HG02642 (cell line): Measurements from ENCODE around the gene EFCAB10.
"Not testable (repeated sequence)": the region's sequence is repeated elsewhere in the genome, so short reads cannot be mapped to it uniquely, and the experiment has no call there.

Experiments
- ATAC-seq: cut with Tn5 transposase; IDR thresholded peaks from one replicate; pipeline ENCODE4 v1.9.1; 2021; ENCODE audit warnings: mild to moderate bottlenecking; ENCODE audit not compliant: unreplicated experiment, poor library complexity

Gene EFCAB10

DNA sequence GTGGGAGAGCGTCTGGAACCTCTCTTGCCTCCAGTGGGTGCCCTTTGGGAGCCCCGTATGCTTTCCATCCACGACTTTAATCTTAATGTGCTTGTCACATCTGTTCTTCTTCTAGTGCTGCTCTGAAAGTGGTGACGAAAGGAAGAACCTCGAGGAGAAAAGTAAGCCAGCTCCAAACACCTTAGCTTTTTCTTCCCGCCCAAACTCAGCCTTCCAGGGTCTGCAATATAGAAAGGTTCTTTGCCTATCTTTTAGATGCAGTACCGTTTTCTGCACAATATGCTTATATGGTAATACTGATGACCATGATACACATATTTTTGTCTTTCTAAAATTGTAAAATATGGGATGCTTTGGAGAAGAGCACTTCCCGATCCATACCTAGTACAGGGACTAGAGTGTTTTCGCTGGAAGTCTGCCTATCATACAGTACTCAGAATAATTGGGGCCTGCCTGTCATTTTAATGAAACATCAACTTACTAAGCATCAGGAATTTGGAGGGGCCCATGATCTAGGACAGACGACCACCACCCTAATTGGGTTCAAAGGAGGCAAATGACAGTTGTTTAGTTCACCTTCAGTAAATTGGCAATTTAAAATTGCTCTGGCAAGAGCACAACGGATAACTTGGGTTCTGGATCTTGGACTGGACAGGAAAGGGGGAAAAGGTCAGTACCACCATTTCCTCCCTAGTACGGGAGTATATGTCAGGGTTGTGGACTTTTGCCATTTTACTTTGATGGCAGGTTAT, 48.4 kb downstream of the EFCAB10 start:
- ATAC-seq, result no peak

DNA sequence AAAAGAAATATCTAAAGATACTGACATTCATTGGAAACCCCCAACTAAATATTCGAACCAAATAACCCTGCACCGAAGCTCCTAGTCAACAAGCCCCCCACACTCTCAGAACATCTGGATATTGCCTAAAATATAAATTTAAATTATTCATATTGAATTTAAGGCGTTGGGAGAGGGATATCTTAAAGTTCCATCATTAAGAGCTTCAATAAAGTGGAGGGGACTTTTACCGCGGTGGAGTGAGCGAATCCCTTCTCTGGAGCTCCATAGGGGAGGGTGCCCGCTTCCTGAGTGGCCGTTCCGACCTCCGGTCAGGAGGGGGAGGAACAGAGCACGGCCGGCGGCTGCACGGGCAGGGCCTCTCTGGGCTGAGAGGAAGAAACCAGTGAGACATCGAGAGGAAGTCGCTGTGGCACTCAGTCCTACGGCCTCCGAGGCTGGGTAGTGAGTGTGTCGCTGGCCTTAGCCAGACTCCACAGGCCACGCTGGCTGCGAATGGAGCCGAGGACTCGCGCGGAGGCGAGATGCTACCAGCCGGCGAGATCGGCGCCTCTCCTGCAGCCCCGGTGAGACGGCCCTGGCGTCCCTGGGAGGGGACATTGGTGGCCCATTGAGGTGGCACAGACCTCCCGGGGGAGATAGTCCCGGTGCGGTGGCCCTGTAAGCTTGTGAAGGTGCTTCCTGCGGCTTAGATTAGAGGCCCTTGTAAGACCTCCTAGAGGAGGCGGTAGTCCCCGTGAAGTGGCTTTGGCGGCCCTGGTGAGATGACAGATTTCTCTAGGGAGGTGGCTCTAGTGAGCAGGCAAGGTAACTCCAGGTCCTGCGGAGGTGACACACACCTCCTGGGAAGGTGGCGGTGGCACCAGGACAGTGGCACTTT, 49.3 kb downstream of the EFCAB10 start, which contains the start of gene RINT1:
Gene RINT1 (plus strand): TSS at position 410 of the 880 bp plus-strand sequence. CDS start 115 bp downstream, at position 525.
- peak; percentile 95 for ATAC-seq

DNA sequence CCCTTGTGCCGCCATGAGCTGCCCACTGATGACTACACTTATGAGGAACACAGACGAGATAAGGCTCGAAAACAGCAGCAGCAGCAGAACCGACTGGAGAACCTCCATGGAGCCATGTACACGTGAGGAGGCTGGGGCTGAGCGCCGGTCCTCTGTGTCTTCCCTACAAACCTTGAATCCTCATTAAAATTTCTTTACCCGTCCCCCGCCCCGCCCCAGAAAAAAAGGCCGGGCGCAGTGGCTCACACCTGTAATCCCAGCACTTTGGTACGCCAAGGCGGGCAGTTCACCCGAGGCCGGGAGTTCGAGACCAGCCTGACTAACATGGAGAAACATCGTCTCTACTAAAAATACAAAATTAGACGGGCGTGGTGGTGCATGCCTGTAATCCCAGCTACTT, 50.7 kb downstream of the EFCAB10 start:
- no peak for ATAC-seq

DNA sequence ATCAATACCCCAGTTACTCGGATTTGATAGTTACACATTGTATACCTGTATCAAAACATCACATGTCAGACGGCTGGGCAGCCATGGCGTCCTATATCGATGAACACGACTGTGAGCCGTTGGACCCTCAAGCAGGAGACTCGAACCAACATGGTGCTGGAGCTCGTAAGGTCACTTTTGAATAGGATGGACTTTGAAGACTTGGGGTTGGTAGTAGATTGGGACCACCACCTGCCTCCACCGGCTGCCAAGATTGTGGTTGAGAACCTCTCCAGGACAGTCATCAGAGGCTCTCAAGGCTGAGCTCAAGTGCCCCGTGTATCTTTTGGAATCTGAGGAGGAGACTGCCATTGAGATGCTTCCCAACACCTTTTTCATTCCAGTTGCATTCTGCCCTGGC, 51.2 kb downstream of the EFCAB10 start:
- no peak for ATAC-seq

DNA sequence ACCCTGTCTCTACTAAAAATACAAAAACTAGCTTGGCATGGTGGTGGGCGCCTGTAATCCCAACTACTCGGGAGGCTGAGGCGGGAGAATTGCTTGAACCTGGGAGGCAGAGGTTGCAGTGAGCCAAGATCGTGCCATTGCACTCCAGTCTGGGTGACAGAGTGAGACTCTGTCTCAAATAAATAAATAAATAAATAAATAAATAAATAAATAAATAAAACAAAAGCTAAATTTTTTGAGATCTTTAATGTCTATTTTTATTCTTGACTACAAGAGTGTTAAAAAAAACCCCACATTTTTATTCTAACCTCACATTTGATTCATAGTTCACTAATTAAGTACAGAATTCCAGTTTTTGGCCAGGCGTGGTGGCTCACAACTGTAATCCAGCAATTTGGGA, 53.6 kb downstream of the EFCAB10 start:
- ATAC-seq, result not testable (repeated sequence)

DNA sequence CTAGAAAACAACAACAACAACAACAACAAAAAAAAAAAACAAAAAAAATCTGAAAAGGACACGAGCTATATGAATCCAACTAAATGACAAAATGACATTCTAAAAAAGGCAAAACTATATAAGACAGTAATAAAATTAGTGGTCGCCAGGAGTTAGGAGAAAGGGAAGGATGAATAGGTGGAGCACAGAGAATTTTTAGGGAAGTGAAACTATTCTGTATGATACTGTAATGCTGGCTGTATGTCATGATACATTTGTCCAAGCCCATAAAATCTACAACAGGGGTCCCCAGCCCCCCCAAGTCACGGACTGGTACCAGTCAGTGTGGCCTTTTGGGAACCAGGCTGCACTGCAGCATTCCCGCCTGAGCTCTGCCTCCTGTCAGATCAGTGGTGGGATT, 56.5 kb downstream of the EFCAB10 start:
- ATAC-seq, result no peak

DNA sequence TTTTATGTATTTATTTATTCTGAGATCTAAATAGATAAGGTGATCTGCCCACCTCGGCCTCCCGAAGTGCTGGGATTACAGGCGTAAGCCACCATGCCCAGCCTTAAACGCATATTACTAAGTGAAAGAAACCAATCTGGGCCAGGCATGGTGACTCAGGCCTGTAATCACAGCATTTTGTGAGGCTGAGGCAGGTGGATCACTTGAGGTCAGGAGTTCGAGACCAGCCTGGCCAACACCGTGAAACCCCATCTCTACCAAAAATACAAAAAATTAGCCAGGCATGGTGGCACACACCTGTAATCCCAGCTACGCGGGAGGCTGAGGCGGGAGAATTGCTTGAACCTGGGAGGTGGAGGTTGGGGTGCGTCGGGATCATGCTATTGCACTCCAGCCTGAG, 56.9 kb downstream of the EFCAB10 start:
- ATAC-seq, result not testable (repeated sequence)

DNA sequence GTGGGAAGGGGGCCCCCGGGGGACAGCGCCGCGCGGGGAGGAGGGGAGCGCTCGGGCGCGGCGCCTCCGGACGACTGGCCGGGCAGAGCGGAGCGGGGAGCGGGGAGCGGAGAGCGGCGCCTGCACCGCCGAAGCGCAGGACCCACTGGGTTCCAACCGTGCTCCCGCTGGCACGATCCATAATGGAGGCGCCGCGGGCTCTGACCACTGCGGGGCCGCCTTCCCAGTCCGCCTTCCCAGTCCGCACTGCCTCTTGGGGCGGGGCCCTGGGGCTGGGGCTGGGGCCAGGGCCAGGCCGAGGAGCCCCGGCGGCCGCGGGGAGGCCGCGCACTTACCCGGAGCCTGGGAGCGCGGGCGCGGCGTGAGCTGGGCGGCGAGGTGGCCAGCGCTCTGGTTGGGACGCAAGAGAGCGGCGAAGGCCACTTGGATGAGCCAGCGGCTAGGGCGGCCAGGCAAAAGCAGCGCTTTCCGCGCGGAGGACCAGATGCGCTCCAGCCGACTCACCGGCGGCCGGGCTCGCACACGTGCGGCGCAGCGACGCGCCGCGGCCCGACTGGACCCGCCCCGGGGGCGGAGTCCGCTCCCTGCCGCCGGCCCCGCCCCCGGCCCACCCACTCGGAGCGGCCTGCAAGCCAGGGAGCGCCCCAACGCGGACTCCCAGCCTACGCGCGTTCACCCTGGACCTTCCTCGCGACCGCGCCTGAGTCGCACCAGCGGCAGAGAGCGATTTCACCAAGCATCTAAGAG, 59.4 kb downstream of the EFCAB10 start, which contains the start of gene PUS7:
Gene PUS7 (minus strand): TSS at position 555 of the 747 bp plus-strand sequence. CDS start 13,759 bp downstream, outside the sequence.
- peak; percentile 87 for ATAC-seq

DNA sequence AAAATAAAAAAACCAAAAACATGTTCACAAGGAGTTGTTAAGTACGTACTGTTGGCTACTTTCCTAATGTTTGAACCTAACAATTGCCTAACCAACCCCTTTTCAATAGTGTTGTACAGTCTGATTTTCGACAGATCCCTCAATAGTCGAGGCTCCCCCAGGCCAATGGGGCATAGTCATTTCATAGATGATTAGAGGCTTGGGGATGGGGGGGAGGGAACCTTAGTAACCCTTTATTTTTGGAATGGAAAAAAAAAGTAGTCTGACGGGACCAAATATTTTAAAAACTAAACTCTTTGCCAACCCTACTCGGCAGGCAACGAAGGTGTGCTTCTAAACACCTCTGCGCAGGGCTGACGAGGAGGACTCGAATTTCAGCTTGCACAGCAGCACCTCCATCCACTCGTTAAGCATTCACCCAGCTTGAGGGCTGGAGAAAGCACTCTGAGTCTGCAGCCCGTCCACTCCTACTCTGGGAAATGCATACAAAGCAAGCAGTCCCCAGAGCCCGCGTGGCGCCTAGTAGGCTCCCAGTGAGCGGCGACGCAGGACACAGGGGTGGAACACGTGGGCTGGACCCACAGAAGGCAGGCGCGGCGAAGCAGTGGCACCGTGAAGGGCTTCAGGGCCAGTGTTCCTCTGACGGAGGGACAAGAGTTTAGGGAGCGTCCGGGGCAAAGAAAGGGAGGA, 60.1 kb downstream of the EFCAB10 start:
- peak; percentile 39 for ATAC-seq

DNA sequence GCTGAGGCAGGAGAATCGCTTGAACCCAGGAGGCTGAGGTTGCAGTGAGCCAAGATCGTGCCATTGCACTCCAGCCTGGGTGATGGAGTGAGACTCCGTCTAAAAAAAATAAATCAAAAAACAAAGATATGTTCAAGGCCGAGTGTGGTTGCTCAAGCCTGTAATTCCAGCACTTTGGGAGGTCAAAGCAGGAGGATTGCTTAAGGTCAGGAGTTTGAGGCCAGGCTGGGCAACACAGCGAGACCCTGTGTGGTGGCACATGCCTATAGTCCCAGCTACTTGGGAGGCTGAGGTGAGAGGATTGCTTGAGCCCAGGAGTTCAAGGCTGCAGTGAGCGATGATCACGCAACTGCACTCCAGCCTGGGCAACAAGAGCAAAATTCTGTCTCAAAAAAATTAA, 60.7 kb downstream of the EFCAB10 start:
- not testable (repeated sequence) for ATAC-seq

DNA sequence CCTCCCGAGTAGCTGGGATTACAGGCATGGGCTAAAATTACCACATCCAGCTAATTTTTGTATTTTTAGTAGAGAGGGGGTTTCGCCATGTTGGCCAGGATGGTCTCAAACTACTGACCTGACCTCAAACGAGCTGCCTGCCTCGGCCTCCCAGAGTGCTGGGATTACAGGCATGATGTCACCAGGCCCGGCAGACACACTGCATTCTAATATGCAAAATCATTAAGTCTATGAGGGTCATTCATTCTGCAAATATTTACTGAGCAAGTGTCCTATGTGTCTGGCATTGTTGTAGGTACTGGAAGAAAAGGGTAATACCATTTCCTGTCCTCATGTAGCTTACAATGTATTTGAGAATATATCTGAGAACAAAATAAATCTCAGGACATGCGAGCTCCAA, 61.9 kb downstream of the EFCAB10 start:
- no peak for ATAC-seq

DNA sequence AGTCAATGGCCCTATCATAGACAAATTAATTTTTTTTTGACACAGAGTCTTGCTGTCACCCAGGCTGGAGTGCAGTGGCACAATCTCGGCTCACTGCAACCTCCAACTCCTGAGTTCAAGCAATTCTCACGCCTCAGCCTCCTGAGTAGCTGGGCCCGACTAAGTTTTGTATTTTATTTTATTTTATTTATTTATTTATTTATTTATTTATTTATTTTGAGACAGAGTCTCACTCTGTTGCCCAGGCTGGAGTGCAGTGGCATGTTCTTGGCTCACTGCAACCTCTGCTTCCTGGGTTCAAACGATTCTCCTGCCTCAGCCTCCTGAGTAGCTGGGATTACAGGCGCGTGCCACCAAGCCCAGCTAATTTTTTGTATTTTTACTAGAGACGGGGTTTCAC, 65.7 kb downstream of the EFCAB10 start:
- not testable (repeated sequence) for ATAC-seq
